ENCODE data around the gene OR4F17. TPM values are rescaled to one million over a fixed set of nuclear protein-coding genes. Genes with fewer than 3 reads are reported as not detected.
"Not testable (repeated sequence)": the region's sequence is repeated elsewhere in the genome, so short reads cannot be mapped to it uniquely, and the experiment has no call there.

The OR4F17 gene
- 0.23 TPM for polyA plus RNA-seq (ENCODE audit: insufficient read length)
- long read RNA-seq, donor 1, partial matches to known transcripts = 0 of 1 reads
- long read RNA-seq, donor 1, other reads (novel, unspliced or antisense) = 0 of 1 reads
- long read RNA-seq, donor 2 = 0 reads
- long read RNA-seq, donor 3 = 0 reads
- long read RNA-seq, donor 4 = 0 reads
- long read RNA-seq, donor 5 = 0 reads
- long read RNA-seq, donor 6 = 0 reads
- long read RNA-seq, donor 7 = 0 reads
- long read RNA-seq, donor 8 = 0 reads

DNA sequence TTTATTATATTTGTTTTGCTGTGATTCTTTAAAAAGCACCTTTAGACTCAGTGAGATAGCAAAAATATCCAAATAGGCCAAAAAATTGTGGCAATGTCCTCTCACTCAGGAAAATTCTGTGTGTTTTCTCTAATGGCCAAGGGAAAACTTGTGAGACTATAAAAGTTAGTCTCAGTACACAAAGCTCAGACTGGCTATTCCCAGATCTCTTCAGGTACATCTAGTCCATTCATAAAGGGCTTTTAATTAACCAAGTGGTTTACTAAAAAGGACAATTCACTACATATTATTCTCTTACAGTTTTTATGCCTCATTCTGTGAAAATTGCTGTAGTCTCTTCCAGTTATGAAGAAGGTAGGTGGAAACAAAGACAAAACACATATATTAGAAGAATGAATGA lies at the start of gene OR4F17:
TSS of gene OR4F17 (plus strand) at position 301 of the 400 bp plus-strand sequence. CDS start 3,575 bp downstream, outside the sequence.
- DNase-seq = not testable (repeated sequence)

- not testable (repeated sequence) for DNase-seq
These were observed 36.1 kb upstream of the OR4F17 start for GRCh38 chr19:70793-71192.

GRCh38 chr19:82864-83263 lies 24.0 kb upstream of the OR4F17 start:
- not testable (repeated sequence) for DNase-seq

- DNase-seq = not testable (repeated sequence)
These were observed 23.3 kb upstream of the OR4F17 start for GRCh38 chr19:83626-84025.

DNA sequence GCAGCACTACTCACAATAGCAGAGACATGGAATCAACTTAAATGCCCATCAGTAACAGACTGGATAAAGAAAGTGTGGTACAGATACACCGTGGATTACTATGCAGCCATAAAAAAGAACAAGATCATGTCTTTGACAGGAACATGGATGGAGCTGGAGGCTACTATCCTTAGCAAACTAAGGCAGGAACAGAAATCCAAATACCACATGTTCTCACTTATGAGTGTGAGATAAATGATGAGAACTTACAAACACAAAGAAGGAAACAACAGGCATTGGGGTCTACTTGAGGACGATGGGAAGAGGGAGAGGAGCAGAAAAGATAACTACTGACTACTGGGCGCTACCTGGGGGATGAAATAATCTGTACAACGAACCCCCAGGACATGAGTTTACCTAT lies 16.2 kb upstream of the OR4F17 start:
- not testable (repeated sequence) for DNase-seq

DNA sequence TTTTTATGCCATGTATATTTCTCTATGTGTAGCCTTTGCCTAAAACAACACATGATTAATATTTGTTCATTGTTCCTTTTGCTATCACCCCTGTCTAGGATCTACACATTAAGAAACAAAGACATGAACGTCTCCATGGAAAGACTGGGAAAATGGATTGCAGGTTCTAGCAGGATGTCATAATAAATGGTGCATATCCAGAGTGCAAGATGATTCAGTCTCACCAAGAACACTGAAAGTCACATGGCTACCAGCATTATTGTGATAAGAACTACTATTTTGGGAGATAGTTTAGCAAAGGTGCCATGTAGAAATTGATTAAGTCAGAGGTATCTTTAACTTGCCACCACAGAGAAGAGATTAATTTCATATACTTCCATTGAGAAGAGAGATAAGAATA lies 12.1 kb upstream of the OR4F17 start:
- not testable (repeated sequence) for DNase-seq

DNA sequence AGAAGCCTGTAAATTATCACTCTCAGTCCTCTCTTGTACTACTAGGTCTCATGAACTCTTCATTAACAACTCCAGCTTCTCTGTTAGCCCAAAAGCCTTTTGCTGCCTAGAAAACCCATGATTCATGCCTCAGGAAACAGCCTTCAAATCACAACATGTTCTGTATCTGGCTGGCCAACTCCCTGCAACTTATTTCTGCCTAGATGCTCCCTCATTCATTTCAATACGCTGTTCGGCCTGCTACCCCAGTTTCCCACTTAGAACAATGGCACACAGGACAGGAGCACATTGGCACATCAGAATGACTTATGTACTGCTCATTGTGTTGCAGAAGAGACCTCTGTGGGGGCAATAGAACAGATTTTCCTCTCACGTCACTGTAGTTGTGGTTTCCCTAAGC lies 9.3 kb upstream of the OR4F17 start:
- not testable (repeated sequence) for DNase-seq

- DNase-seq = not testable (repeated sequence)
These were observed 13.7 kb downstream of the OR4F17 start for GRCh38 chr19:120443-121140.

Other genes with a start within 250 kb of the OR4F17 start
- 1.2 TPM for gene PLPP2, start 184.3 kb downstream of the OR4F17 start, polyA plus RNA-seq (ENCODE audit: insufficient read length)
- 22.7 TPM for gene MIER2, start 237.7 kb downstream of the OR4F17 start, polyA plus RNA-seq (ENCODE audit: insufficient read length)

All from left kidney (tissue), 8 donors.